Measurements from ENCODE around the gene CXCR6. TPM values are rescaled to one million over a fixed set of nuclear protein-coding genes. Genes with fewer than 3 reads are reported as not detected.

Gene CXCR6
- total RNA-seq (under 1 TPM in 5 of 6 donors, not detected in 1; 0.08 to 0.89 (median 0.72) TPM), polyA plus RNA-seq (under 1 TPM; 0.23 to 0.35 TPM)

- Histone ChIP-seq H3K36me3 (peaks cover 0 to 15% (median 1%) of the 10 kb centered on the region in 3 donors), H3K27ac (no peak within 1 kb of the TSS), H3K4me3 (no peak within 1 kb of the TSS), H3K27me3 (no peaks in the 10 kb centered on the region), H3K4me1 (no peaks in the 10 kb centered on the region), H3K9me3 (no peaks in the 10 kb centered on the region)
- no peak for ATAC-seq
- WGBS, 2 donors: 94 to 95% methylated on average over 8 of the region's 8 CpGs
- no peak for FAIRE-seq
- DNase-seq: no peak
- intact Hi-C loops (cut with DNase I): no loop called here
- TF ChIP-seq CTCF (IDR thresholded peaks at IDR 0.05): no peak
Measured at GRCh38 chr3:45943207-45943846, at the start of gene CXCR6. TSS of gene CXCR6 (plus strand) at chr3:45943464. CDS start at chr3:45946482, 3,018 bp downstream.

GRCh38 chr3:45894015-45894414 lies 49.2 kb upstream of the CXCR6 start:
- Histone ChIP-seq H3K9me3 (no peaks in the 10 kb centered on the region), H3K36me3 (no peaks in the 10 kb centered on the region), H3K4me3 (no peak overlapping the region), H3K27me3 (no peaks in the 10 kb centered on the region), H3K4me1 (no peaks in the 10 kb centered on the region), H3K27ac (no peak overlapping the region)
- 76 to 89% methylated on average over 6 of the region's 6 CpGs for WGBS, 2 donors
- FAIRE-seq (no peak), ATAC-seq (no peak), DNase-seq (no peak)
- no peak for TF ChIP-seq CTCF (IDR thresholded peaks at IDR 0.05)
- intact Hi-C loops (cut with DNase I): no loop called here

GRCh38 chr3:45895686-45896468 lies 47.4 kb upstream of the CXCR6 start:
- Histone ChIP-seq H3K9me3 (no peaks in the 10 kb centered on the region), H3K36me3 (no peaks in the 10 kb centered on the region), H3K27me3 (no peaks in the 10 kb centered on the region), H3K27ac (no peak overlapping the region), H3K4me3 (no peak overlapping the region), H3K4me1 (no peaks in the 10 kb centered on the region)
- no peak for TF ChIP-seq CTCF (IDR thresholded peaks at IDR 0.05)
- intact Hi-C loops (cut with DNase I): no loop called here
- FAIRE-seq: no peak
- ATAC-seq: no peak
- WGBS, 2 donors: 91 to 98% methylated on average over 5 of the region's 5 CpGs
- DNase-seq: no peak

- Histone ChIP-seq H3K4me3 (no peak overlapping the region), H3K4me1 (no peaks in the 10 kb centered on the region), H3K36me3 (no peaks in the 10 kb centered on the region), H3K9me3 (no peaks in the 10 kb centered on the region), H3K27me3 (no peaks in the 10 kb centered on the region), H3K27ac (no peak overlapping the region)
- intact Hi-C loops (cut with DNase I): no loop called here
- DNase-seq (no peak), ATAC-seq (no peak), FAIRE-seq (no peak)
- WGBS, 2 donors: 76 to 89% methylated on average over 3 of the region's 3 CpGs
- TF ChIP-seq CTCF (IDR thresholded peaks at IDR 0.05): no peak
Measured at GRCh38 chr3:45896956-45897355, 46.3 kb upstream of the CXCR6 start.

GRCh38 chr3:45904931-45905330 lies 38.3 kb upstream of the CXCR6 start:
- Histone ChIP-seq H3K9me3 (no peaks in the 10 kb centered on the region), H3K27ac (no peak overlapping the region), H3K36me3 (no peaks in the 10 kb centered on the region), H3K4me3 (no peak overlapping the region), H3K4me1 (no peaks in the 10 kb centered on the region), H3K27me3 (no peaks in the 10 kb centered on the region)
- intact Hi-C loops (cut with DNase I): no loop called here
- ATAC-seq: no peak
- DNase-seq: no peak
- WGBS, 2 donors: 78 to 82% methylated on average over 3 of the region's 3 CpGs
- no peak for FAIRE-seq
- no peak for TF ChIP-seq CTCF (IDR thresholded peaks at IDR 0.05)

Measured in pancreas (tissue), 10 donors.